ENCODE results near the gene PAM.
"Not testable (repeated sequence)": the region's sequence is repeated elsewhere in the genome, so short reads cannot be mapped to it uniquely, and the experiment has no call there.

Gene PAM

DNA sequence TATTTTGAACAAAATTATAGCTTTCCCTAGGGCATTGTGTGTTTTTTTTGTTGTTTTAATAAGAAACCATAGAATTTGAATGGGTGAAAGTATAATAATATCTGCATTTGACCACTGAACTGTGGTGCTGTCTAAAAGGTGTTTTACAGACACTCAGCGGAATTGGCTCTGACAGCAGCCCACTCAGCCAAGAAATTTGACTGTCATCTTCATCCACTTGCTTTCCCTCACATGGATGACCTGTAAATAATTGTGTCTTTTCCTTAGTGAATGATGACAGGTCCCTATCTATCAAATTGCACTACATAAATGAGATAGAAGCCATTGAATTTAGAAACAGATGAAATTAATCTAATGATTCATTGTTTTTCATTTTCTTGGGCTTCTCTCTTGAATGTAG is 150.0 kb downstream of the PAM start:
- no peak for FAIRE-seq

DNA sequence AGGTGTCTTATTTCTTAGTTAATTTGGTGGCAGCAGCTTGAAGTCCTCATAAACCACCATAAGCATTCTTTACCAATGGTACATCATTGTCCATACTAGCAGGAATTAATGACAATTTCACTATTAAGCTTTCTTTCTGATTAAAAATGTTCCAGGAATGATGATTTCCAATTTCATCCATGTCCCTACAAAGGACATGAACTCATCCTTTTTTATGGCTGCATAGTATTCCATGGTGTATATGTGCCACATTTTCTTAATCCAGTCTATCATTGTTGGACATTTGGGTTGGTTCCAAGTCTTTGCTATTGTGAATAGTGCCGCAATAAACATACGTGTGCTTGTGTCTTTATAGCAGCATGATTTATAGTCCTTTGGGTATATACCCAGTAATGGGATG is 152.0 kb downstream of the PAM start:
- not testable (repeated sequence) for FAIRE-seq

DNA sequence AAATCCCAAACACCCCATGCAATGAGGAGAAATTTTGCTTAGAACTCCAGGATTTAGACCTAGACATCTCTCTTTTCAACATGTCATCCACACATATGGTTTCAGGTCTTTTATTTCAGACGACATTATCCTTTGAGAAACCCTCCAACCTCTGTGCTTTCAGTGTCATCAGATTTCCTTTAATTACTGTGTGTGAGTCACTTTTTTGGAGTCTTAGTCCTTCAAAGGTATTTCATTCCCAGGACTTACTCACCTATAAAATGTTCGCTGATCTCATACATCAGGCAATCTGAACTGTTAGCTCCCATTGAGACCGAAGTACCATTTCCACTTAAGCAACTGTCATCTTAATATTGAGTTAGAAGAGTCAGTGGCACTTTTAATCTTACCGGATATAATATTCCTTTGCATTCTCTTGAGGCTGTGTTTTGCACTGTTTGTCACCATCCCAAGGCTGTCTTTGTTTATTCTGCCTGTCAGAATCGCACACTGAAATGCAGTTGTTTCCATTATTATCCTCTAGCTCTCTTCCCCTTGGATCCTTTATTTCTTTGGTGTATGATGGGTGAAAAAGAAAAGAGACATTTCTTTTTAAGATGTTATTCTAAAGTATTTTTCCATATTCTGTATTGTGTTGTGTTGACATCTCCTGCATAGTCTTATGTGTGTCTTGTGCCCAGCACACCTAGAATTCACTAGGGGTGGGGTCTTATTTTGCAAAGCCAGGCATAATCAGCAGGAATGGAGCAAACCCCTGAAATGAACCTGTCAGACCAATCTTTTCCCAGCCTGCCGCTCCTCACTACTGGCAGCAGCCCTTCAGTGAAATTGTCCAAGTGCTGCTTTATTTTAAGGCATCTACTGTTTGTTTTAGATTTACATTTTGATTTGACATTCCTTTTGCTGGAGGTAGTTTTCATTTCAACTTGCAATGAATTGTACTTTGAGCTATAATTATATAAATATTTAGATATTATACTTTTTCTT is 155.4 kb downstream of the PAM start:
- FAIRE-seq, result no peak

DNA sequence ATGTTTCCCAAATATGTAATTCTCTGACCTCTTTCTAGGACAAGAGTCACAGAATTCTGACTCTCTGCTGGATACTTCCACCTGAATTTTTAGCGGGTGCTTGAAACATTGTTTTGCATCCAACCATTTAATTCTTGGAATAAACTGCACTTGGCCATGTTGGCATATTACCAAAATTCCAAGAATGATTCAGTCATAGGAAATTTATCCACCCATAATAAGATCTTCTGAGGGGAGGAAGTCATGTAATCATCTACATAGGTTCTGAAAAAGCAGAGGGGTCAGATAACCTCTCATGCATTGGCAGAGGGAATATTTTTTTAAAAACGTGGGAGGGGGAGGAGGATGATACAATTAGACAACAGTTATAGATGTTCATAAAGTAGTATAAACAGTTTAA is 156.9 kb downstream of the PAM start:
- FAIRE-seq, result no peak

DNA sequence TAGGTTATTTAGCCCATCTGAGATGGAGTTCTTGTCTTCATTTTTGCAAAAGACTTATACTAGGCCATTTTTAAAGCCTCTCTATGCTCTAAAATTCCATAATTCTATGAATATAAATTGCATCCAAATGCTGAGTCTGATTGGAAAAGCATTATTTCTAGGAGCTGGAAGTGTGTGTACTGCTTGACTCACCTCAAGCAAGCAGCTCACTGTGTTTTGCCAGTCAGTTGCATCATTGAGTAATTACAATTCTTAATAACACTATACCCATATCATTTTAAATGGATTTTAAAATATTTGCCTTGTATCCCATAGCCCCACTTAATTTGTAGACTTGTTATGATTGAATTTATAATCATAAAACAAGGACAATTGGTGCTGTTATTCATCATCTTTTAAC is 161.0 kb downstream of the PAM start:
- FAIRE-seq, result no peak

DNA sequence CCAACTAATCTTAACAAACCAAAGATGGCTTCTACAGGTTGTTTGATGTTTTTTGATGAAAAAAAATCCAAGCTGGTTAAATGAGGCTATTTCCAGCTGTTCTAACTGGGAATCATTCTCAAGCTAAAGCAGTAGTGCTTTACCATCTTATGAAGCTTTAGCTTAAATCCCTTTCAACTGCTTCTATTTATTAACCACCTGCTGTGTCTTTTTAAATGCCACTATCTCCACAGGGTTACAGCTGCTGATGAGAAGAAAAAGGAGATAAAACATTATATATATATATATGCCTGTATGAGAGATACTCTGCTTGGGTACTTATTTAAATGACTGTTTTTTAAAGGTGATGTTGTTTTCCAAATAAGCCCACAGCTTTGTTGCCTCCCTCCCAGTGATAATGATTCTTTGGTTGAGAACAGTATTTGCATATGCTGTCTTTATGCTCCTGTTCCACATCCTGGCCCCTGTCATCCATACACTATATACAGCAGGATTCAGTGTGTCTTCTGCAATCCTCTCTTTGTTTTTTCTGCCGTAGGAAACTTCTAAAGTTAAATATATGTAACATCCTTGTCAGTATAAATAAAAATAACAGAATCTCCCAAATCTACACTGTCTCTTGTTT is 164.0 kb downstream of the PAM start:
- no peak for FAIRE-seq

DNA sequence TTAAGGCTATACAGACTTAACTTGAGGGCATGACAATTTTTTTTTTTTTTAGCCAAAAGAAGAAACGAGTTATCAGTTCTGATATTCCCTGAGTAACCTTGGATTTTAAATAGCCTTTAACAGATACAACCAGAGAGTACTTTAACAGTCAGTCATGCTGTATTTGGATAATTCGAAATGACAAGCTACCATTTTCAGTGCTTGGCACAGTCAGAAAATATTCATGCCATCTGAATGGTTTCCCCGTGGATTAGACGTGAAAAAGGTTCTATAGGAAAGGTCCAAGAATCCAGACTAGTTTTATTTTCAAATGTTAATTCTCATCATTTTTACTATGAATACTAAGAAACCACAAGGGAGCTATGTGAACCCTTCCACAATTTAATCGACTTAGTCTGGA is 165.7 kb downstream of the PAM start:
- no peak for FAIRE-seq

DNA sequence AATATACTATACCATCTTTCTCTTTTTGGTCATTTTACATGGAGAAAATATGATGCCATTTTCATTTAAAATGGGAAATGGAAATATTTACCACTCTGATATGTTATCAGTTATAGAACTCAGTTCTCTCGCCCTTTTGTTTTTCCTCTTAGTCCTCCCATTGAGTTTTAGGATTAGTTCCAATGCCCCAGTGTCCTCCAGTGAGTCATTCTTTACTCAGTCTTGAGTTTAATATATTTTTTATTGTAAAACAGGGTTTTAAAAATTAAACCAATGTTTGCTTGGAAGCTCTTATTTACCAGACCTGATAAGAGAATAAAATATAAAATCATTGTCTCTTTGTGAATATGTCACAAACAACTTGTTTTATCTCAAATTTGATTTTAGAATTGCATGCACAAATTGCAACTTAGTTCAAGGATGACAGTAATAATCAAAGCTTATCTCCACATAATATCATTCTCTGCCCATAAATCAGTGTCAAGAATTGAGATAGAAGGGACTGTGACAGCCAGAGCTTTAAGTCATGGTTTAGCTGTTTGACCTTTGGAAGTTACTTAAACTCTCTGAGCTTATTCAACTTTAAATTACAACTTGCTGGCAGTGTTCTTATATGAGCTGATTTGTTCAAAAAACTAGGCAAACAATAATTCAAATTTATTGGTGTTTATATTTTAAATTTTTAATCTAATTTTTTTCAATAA is 166.4 kb downstream of the PAM start:
- no peak for FAIRE-seq

DNA sequence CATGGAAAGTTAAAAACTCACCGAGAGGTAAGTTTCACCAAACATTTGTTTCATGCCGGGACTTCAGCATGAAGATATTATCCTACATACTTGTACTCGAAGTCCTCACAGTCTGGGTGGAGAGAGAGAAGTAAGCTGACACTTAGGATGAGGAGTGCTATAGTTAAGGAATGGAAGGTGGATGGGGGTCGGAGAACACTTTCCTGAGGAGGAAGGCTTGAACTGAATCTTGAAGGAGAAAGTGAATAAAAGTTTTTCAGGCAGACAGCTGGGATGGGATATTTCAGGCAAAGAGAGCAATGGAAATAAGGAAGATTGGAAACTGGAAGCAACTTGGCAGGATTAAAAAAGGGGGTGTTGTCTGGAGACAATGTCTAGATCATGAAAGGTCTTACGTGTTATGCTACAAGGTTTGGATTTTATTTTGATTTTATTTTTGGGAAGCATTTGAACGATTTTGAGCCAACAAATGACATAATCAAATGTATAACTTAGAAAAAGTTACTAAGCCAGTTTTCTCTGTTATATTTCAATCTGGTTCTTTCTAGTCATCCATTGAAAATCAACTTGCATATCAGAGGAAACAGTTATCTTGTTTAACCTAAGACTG is 167.1 kb downstream of the PAM start:
- FAIRE-seq, result no peak

DNA sequence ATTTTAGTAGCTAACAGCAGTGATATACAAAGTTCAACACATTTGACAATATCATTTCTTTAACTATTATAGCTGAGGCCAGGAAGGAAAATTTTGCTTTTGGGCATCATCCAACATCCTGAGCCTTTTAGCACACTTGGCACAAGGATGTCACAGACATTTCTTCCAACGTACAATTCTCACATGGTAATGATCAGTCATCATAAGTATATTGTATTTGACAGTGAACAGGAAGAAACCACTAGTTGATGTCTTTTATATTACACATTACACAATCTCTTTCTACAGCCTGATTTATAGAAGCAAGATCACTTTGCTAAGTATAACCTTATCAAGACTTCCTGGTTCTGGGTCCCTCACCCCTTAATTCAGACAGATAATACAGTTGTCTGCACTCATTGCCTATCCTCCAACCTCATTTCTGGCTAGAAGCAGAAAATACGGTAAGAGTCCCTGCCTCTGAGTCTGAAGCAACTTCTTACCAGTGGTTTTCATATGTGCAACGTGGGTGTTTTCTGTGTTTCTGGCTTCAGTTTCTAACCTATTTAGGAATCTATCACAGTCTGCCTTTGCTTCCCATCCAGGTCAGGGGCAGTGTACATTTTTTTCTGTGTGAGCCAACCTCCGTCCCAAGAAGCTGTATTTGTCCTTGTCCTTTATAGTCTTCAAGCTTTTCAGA is 167.8 kb downstream of the PAM start:
- FAIRE-seq, result no peak

DNA sequence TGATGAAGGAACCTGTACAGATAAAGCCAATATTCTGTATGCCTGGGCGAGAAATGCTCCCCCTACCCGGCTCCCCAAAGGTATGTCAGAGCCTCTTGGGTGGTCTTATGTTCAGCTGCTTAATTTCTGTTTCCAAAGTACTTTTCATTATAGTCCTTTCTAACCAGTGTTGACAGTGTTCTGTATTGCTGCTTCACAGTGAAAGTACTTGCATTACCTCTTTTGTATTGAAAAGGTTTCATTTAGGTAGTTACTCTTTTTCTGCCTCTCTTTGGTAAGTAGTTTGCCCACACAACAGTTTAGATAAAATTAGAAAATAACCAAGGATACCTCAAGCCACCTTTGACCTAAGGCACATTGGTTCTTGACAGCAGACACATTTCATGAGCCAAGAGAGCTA is 169.9 kb downstream of the PAM start:
- no peak for FAIRE-seq

DNA sequence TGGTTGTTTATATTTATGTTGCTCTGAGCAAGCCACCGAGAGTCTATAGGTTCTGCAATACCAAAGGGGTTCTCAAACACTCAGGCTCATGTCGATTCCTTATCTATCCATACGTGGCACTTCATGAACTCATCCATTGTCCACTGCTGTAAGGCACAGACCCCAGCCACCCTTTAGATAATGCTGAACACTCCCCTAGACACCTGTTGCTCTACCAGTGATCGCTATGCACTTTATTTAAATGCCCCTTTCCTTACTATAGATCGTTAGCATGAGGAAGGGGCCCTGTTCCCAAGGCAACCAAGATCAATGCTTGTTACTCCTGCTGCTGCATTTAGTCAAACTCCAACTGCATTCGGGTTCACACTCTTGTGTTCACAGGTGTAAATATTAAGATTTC is 171.9 kb downstream of the PAM start:
- FAIRE-seq, result no peak

DNA sequence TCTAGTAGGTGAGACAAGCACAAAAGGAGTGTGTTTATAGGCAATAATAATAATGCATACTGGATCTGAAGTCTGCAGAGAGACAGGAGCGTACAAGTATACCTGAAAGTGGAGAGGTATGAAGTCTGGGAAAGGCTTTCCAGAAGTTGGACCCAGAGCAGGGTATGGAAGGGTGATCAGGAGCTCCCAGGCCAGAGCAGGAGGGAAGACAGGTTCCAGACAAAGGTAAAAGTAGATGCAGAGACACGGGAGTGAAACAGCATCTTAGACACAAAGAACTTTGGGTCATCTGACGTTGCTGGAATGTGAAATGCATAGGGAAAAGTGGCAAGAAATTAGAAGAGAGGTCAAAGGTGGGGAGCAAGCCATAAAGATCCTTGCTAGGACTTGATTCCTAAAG is 175.1 kb downstream of the PAM start:
- FAIRE-seq, result no peak

DNA sequence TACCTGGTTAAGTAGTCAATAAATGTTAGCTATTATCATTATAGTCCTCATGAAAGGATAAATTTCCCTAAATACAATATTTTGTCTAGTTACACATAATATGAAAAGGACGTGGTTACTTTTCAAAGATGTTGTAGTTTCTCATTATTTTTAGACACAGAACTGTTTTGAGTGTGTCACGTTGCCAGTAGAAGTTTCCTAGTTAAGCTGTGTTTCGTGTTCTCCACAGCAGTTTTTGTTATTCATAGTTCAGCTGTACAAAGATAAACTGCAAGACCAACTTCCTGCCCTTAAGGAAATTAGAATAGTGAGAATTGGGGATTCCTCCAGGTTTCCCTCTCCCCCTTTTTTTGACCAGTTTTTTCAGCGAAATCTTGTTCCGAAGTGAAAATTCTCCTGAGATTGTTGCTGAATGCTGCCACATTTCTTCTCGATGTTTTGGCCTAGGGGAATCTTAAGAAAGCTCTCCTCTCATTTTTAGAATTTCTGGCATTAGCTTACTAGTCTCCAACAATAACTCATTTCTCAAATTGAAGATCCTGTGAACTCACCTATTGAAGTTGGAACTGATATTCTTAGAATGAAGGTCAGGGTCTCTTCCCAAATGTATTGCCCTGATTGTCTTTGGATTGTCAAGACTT is 176.1 kb downstream of the PAM start:
- no peak for FAIRE-seq

DNA sequence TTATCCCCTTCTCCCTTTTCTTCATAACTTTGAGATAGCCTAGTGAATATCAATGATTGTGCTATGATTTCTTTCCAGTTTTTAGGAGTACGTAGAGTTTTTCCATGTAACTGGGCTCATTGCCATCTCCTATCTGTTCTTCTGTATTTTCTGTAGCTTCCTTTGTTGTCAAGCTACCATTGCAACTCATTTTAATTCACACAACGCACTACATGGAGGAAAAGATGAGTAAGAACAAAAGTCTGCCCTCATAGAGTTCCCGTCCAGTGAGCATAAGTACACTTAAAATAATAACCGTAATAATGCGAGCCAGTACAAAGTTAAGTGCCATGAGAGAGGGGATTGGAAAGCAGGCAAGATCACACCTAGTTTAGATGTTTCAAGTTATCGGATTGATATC is 177.7 kb downstream of the PAM start:
- no peak for FAIRE-seq

DNA sequence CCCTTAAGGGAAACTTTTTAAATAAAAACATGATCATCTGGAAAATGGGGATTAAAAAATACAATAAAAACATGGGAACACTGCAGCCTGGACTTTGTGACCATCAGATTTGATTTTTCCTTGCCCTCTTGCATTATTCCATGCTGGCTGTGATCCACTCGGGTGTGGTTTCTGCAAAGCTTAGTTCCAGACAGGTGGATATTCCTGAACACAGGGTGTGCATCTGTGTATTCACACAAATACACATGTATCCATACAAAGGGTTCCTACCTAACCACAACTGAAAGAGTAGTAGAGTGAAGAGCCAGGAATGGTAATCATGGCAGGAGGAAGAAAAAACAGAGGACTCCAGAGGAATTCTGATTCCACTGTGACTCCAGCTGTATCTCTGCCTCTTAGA is 178.2 kb downstream of the PAM start:
- FAIRE-seq, result no peak

DNA sequence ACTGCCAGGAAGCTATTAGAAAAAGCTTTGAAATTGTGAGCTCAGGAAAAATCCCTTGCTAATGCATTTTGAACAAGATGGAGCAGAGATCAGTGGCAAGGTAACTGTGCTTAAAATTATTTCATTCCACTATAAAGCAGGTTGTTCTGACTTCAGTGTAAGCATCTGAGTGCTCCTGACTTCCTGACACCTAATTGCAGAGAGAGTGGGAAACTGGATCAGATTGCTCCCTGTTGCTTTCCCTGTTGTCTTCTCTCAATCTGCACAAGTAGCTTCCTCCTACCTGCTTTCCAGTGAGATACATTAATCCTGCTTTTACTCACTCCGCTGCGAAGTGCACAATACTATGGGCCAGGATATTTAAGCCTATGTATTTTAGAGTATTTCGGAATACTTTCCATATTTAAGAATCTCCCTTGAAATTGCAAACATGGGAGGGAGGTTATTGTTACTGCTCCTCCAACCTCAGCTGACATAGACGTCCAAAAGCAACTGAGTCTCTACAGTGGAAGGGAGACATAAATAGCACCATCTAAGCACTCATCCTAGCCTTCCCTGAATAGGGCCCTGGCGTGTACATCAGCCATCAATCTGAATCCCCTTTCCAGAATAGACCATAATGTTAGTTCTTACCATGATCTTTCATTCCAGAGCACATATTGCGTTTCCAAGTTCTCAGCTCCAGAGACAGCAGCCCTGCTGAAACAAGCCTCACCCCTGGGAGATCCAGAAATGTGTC is 178.8 kb downstream of the PAM start:
- FAIRE-seq, result no peak

DNA sequence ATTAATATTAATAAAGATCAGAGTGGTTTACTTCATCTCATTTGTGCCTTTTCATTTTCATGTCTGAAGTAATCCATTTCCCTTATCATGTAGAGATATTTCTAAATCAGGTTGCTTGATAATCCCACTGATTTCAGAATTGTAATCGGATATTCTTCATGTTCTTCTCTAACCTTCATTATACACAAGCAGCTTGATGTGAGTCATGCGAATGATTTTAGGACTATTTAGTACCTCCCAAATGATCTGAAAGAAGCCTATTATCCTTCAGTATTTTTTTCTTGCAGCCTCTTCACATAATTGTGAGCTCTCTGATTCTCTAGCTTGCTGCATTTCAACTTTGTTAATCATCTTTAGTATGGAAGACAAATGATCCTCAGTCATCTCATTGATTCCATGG is 182.8 kb downstream of the PAM start:
- no peak for FAIRE-seq

DNA sequence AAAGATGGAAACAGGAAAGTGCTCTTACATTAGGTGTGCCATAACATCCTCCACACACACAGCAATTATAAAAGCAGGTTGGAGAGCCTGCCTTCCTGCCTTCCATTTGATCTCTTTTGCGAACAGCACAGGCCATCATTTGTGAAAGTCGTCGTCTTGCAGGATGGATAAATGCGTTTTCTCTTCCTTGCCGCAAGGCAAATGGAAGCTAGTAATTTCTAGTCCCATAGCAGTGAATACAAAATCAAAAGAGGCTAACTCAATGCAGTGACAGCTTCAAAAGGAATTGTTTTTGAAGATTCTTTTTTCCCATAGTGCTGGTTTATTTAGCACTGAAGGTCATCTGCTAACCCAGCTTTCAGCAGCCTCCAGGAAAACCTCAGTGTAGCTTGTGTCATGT is 186.0 kb downstream of the PAM start:
- FAIRE-seq, result no peak

DNA sequence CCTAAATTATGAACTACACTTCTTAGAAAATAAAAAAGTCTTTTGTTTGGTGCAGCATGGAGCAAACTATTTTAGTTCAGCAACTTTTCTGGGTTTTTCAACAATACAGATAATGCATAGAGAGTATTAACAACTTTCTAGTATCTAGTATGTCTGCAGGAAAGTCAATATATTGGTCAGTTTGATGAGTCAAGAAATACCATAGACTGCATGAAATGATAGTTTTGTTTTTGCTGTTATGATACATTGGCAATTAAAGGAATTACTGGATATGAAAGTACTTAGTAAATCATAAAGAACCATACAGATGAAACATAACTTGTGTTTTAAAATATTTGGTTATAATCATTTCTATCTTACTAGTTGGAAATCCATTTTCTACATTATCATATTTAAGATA is 191.3 kb downstream of the PAM start:
- no peak for FAIRE-seq

DNA sequence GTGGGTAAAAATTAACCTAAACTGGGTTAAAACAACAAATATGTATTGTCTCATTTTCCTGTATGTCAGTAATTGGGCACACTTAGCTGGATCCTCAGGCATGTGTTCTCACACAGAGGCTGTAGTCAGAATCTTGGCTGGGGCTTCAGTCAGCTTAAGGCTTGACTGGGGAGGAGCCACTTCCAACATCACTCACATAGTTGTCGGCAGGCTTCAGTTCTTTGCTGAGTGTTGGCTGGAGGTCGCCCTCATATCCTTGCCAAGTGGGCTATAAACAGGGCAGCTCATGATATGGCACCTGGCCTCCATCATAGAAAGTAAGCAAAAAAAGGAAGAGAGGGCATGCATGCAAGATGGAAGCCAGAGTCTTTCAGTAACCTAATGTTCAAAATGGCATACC is 191.9 kb downstream of the PAM start:
- no peak for FAIRE-seq

DNA sequence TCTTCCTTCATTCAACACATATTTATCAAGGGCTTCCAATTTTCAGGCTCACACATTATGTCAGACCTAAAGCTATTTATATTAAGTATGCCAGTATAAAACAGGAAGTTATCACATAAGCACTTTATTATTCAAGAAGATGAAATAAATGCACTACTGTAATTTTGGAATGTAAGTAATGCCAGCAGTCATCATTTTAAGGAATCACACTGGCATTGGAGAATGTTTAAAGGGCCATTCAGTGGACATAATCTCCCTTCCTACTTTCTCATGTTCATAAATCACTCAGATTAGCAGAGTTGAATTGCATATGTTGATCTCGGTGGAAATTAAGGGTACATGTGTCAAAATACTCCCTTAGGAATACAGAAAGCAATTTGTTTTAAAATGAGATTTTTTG is 200.4 kb downstream of the PAM start:
- no peak for FAIRE-seq

Measured in TTC549 (cell line).